GM18507 (cell line): ENCODE results near the gene LYST.

Experiments used
- DNase-seq: peaks from one replicate; pipeline ENCODE4 v3.0.0; 2011; ENCODE audit warnings: low read depth; ENCODE audit not compliant: insufficient read length; ENCODE audit errors: extremely low spot score
- FAIRE-seq: peaks from 2 replicates; lab custom pipeline; 2011; peaks lifted over from hg19 to GRCh38; lab: Jason Lieb, UNC

LYST gene

DNA sequence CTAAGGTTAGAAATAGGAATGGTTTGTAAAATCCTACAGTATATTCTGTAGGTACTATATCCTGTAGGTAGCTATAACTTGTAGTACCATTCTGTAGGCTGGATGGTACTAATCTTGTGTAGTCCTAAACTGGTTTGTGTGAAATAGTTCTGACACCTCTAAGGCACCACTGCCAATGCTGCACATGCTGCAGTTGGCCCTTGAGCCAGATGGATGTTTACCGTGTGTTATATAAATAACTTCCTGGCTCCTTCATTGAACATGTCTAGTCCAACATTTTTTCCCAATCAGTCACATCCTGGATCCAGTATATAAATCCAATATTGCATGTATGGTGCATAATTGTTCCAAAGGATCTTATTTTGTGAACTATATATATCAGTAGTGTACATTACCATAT, 127.6 kb downstream of the LYST start:
- no peak for DNase-seq

GRCh38 chr1:235737751-235738150, 129.0 kb downstream of the LYST start:
- FAIRE-seq, result no peak
- no peak for DNase-seq

More for the DNA sequence above, 127.6 kb downstream of the LYST start:
- no peak for FAIRE-seq

- FAIRE-seq (no peak), DNase-seq (no peak)
Observed at GRCh38 chr1:235736263-235736662, 130.4 kb downstream of the LYST start.

DNA sequence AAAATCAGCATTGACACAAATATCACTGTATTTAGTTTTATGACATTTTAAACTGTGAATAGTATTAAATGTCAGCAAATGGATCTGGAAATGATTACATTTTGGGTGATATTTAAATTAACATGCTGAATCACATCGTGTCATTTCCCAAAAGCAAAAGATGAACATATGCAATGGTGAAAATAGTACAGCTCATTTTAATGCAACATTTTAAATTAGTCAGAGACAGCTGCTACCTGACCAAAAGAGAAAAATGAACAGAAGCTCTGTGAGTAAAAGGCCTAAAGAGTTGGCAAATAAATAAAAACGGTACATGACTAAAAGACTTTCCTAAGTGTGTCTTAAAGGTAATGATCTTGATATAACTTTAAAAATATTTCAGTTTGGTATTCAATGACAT, 131.1 kb downstream of the LYST start:
- no peak for FAIRE-seq
- DNase-seq, result no peak

DNA sequence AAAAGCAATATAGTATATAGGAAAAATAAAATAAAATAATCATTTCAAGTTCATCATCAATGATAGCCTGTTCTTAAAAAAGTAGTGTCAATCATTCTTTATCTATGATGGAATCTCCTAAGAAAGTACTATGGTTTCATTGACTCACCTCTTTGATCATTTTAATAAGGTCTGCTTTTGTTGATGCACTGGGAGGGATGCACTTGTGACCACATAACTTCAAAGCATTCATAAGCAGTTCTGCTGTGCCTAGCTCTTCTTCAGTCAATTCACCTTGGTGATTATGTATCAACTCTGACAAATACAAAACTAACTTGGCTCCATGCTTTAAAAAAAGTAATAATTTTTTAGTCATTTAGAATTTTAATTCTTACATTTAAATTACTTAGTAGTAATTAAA, 132.4 kb downstream of the LYST start:
- DNase-seq (no peak), FAIRE-seq (no peak)

GRCh38 chr1:235730007-235730406, 136.7 kb downstream of the LYST start:
- FAIRE-seq, result no peak
- DNase-seq, result no peak

- FAIRE-seq (no peak), DNase-seq (no peak)
Observed at GRCh38 chr1:235726557-235726956, 140.1 kb downstream of the LYST start.

DNA sequence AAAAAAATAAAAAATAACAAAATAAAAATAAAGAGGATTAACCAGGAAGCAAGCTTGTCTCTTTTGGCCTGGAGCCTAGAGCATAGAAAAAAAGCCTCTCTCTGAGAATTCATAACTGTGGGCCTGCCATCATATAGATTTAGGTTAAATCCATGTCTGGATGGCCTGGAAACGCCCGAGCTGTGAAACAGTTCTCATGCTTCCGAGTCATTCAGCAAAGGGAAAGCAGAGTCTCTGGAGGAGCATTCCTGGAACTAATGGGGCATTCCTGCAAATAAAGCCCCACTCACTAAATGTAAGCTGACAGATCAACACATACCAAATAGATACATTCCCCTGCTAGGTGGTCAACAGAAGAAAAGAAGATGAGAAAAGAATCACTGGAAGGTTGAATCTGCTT, 141.3 kb downstream of the LYST start:
- DNase-seq, result no peak
- no peak for FAIRE-seq

DNA sequence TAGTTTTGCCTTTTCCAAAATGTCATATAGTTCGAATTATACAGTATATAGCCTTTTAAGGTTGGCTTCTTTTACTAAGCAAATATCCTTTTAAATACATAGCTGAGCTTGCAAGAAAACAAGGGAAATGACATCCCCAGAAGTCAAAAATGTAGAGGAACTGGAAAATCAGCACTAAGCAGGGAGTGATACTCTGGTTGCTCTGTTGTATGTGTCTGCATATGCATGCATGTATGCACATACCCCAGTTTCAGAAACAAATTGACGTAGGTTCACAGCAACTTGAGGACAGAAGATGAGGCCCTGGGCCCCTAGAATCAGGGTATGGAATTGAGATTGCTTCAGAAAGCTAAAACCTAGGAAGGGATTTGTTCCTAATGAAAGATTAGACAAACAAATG, 142.0 kb downstream of the LYST start:
- FAIRE-seq, result no peak

GRCh38 chr1:235722858-235723257, 143.8 kb downstream of the LYST start:
- FAIRE-seq (no peak), DNase-seq (no peak)

More for the DNA sequence above, 142.0 kb downstream of the LYST start:
- DNase-seq, result no peak

- DNase-seq, result no peak
- FAIRE-seq, result no peak
Observed at GRCh38 chr1:235721982-235722381, 144.7 kb downstream of the LYST start.

- no peak for DNase-seq
- FAIRE-seq, result peak; percentile 36
Observed at GRCh38 chr1:235720544-235720943, 146.2 kb downstream of the LYST start.

DNA sequence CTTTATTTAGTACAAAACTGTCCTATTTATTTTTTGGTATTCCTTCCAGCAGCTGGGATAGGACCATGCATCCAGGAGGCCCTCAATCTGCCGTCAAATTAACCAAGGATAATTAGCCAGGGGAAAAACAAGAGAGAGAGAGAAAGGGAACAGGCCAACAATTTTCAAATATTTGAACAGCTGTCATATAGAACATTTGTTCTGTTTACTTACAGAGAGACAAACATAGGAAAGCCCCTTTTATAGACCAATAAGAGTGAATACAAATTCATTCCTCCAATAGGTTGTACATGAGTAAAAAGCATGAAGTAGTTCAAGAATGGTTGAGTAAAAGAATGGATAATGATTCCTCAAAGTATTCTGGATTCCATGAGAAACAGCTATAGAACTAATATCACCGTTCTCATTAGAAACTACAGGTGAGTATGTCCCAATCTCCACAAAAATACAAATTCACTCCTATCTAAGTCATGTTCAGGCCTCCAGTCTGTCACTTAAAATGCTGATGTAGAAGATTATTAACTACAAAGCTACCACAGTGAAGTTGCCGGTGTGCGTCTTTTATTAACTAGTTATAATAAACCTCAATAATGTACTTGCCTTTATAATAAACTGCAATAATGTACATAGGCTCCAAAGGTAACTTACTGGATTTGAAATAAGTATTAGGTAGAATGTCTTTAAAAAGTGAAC, 152.4 kb downstream of the LYST start:
- no peak for DNase-seq
- FAIRE-seq, result no peak

- DNase-seq (no peak), FAIRE-seq (no peak)
Observed at GRCh38 chr1:235712812-235713211, 153.9 kb downstream of the LYST start.

DNA sequence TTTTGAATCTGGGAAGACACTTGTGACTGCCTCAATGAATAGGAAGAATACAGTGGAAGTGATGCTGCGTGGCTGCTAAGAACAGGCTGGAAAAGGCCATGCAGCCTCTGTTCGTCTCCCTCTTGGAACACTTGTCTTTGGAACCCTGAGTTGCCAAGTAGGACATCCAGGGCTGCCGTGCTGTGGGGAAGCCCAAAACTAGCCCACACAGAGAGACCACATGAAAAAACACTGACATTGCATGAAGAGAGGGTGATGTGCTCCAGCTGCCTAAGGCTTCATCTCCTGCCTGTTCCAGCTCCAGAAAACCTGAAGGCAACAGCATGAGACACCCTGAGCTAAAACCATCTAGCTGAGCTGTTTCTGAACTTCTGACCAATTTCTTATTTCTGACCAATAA, 156.0 kb downstream of the LYST start:
- no peak for DNase-seq
- no peak for FAIRE-seq

- DNase-seq, result no peak
- no peak for FAIRE-seq
Observed at GRCh38 chr1:235709018-235709417, 157.7 kb downstream of the LYST start.

DNA sequence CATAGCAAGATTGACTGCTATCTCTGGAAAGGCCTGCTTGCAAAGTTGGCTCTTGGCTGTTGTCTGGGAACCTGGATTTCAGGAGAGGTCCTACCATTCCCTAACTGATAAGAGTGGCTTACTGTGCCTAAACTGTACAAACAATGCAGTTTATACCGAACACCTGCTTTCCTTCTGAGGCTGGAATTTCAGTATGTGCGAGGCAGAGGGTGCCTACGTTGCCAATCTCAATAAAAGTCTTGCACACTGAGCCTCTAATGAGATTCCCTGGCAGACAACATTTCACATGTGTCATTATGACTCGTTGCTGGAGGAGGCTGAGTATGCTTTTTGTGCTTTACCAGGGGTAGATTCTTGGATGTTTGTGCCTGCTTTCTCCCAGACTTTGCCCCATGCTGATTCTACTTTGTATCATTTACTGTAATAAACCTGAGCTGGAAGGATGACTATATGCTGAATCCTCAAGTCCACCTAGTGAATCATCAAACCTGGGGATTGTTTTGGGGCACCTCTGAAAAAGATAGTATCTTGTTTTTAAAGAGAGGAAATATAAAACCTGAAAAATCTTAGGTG, 158.2 kb downstream of the LYST start:
- FAIRE-seq (no peak), DNase-seq (no peak)

GRCh38 chr1:235703506-235703905, 163.2 kb downstream of the LYST start:
- DNase-seq (no peak), FAIRE-seq (no peak)

GRCh38 chr1:235702412-235702811, 164.3 kb downstream of the LYST start:
- DNase-seq (no peak), FAIRE-seq (no peak)

DNA sequence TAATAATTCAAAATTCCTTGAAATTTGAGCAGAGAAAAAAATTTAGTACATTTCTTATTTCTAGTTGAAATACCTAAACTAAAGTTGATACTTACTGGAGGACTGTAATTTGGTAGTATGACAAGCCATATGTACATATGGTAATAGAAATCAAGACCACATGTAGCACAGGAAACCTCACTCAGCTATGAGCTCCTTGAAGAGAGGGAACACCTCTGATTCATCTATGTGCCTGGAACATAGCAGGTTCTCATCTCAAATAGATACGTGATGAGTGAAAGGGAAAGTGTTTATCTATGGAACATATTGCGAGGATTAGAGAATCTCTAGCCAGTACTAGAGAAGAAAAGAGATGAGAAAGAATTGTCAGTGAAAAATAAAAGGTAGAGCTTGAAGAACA, 169.2 kb downstream of the LYST start:
- no peak for FAIRE-seq
- no peak for DNase-seq

GRCh38 chr1:235689356-235689755, 177.3 kb downstream of the LYST start:
- FAIRE-seq (no peak), DNase-seq (no peak)

DNA sequence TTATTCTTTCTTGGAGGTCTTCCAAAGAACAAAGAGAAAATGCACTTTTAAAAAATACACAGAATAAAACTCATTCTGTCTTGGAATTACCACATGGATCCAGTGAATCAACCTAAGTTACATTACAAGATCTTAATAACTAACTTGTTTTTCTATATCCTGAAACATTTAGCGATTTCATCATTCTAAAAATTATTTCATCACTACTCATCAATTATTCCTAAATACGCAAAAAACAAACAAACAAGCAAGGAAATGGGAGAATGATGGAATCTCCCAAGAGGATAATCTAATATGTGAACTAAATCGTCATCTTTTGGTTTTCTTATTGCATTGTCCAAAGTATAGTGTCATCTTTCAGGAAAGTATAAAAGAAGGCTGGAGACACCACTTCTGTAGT, 178.6 kb downstream of the LYST start:
- FAIRE-seq, result no peak
- DNase-seq, result no peak
